Calu3 (cell line): ENCODE results near the gene TRAK1. TPM values are rescaled to one million over a fixed set of nuclear protein-coding genes. Genes with fewer than 3 reads are reported as not detected.

ENCODE experiments used
- BruUV-seq: library from RNA; stranded (reverse); fragments of 400-500 nt; replicated peaks from 2 replicates; lab custom pipeline; 2021; lab: Mats Ljungman, UMichigan
- CTCF ChIA-PET: fragments of 300-600 bp; sonication (Branson Sonifier 250); formaldehyde crosslinking; loops from one replicate; lab custom pipeline; 2022; ENCODE audit warnings: antibody characterized with exemption; lab: Charles Lee
- DNase-seq: peaks from one replicate; pipeline ENCODE4 v3.0.0; 2022
- H3K27ac Mint-ChIP-seq: one replicate; pipeline ENCODE4 v1.8.0; 2022; ENCODE audit warnings: mixed read lengths; ENCODE audit not compliant: unreplicated experiment
- H3K27me3 Mint-ChIP-seq: one replicate; pipeline ENCODE4 v1.8.0; 2022; ENCODE audit warnings: mixed read lengths; ENCODE audit not compliant: unreplicated experiment
- H3K36me3 Mint-ChIP-seq: one replicate; pipeline ENCODE4 v1.8.0; 2022; ENCODE audit warnings: mild to moderate bottlenecking, moderate library complexity, mixed read lengths; ENCODE audit not compliant: insufficient read depth, unreplicated experiment
- H3K4me1 Mint-ChIP-seq: one replicate; pipeline ENCODE4 v1.8.0; 2022; ENCODE audit warnings: mild to moderate bottlenecking, low read depth, mixed read lengths; ENCODE audit not compliant: unreplicated experiment
- H3K4me3 Mint-ChIP-seq: one replicate; pipeline ENCODE4 v1.8.0; 2022; ENCODE audit warnings: mild to moderate bottlenecking, low read depth, moderate library complexity, mixed read lengths; ENCODE audit not compliant: unreplicated experiment
- H3K9me3 Mint-ChIP-seq: one replicate; pipeline ENCODE4 v1.8.0; 2022; ENCODE audit warnings: low read depth, mixed read lengths; ENCODE audit not compliant: unreplicated experiment
- intact Hi-C: fragments of 100-400 bp; cut with micrococcal nuclease; formaldehyde crosslinking; loops from one replicate; pipeline ENCODE4 v1.10.0; 2022; ENCODE audit not compliant: unreplicated experiment
- total RNA-seq: library from RNA; stranded (reverse); gene quantifications from 2 replicates; pipeline ENCODE4 v1.2.3, GENCODE V29; 2022
- TF ChIP-seq, protein P1 (sequence below): fragments of 200-600 bp; IDR thresholded peaks from one replicate; pipeline ENCODE4 v1.8.0; 2022; ENCODE audit warnings: antibody characterized with exemption; ENCODE audit not compliant: unreplicated experiment

The TRAK1 gene
- total RNA-seq, 1 experiment from 2014 or later: 108 TPM

DNA sequence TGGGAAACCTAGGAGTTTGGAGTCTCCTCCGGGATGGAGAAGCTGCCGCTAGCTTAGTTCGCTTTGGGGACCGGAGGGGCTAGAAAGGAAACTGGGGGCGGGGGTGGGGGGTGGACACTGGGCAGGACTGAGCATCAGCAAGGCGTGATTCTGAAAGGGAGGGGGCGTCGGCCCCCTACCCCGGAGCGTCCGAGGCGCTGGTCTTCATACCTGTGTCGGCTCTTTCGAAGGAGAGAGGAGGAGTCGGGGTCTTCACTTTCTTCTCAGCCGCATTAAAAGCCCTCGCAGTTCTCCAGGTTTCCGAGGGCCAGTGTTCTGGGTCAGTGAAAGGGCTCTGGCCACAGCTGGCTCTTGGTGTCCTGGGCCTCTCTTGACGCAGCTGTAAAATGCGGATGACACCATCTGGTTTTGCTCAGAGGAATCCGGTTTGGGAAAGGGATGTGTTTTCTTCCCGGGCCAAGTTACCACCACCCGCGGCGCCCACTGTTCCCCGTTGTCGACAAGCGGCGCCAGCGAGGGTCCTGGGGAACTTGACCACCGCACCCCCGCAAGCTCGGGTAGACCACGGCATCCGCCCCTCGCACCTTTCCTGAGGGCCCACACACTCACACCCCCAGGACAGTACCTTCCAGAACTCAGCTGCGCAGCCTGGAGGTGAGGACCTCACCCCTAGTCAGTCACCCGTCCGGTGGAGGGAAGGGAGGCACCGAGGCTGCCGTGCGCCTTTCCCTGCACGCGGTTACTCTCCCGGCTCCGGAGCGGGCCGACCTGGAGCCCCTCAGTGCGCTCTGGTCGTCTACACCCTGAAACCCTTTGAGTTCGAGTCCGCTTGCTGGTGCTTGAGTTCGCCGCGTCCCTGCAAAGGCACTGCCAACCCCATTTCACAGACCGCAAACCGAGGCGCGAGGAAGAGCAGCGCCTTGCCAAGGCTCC, 174.2 kb downstream of the TRAK1 start:
- H3K27ac Mint-ChIP-seq: no peak overlapping the region
- no peaks in the 10 kb centered on the region for H3K36me3 Mint-ChIP-seq
- no peak overlapping the region for H3K4me3 Mint-ChIP-seq
- peaks cover 71% of the 10 kb centered on the region for H3K27me3 Mint-ChIP-seq
- no TSS peak for BruUV-seq
- DNase-seq: no peak
- no peaks in the 10 kb centered on the region for H3K9me3 Mint-ChIP-seq
- CTCF ChIA-PET: interaction anchor here (0.6 kb wide), 1 partner anchor 8 kb away, joined by 3 read pairs; no protein-coding TSS in a partner anchor
- intact Hi-C loops: no loop called here
- TF ChIP-seq, protein P1, sequence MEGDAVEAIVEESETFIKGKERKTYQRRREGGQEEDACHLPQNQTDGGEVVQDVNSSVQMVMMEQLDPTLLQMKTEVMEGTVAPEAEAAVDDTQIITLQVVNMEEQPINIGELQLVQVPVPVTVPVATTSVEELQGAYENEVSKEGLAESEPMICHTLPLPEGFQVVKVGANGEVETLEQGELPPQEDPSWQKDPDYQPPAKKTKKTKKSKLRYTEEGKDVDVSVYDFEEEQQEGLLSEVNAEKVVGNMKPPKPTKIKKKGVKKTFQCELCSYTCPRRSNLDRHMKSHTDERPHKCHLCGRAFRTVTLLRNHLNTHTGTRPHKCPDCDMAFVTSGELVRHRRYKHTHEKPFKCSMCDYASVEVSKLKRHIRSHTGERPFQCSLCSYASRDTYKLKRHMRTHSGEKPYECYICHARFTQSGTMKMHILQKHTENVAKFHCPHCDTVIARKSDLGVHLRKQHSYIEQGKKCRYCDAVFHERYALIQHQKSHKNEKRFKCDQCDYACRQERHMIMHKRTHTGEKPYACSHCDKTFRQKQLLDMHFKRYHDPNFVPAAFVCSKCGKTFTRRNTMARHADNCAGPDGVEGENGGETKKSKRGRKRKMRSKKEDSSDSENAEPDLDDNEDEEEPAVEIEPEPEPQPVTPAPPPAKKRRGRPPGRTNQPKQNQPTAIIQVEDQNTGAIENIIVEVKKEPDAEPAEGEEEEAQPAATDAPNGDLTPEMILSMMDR: no peak
- no peaks in the 10 kb centered on the region for H3K4me1 Mint-ChIP-seq

DNA sequence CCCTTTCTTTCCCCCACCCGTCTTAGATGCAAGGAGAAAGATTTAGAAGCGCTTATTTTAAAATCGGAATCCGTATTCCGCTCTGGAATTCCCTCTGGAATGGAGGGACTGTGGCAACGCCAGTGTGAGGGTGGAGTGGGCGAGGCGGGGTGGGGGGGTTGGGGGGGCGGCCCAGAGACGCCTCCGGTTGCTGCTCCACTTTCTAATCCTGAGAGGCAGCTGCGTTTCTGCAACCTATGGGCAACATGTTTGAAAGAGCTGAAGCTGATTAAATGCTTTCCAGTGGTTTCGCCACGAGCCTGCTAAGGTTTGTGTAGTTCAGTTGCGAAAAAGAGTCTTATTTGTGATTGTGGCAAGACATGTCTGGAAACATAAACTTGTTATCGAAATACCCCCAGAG, 174.9 kb downstream of the TRAK1 start, which contains the start of gene CCK:
TSS of gene CCK (minus strand) at position 101 of the 400 bp plus-strand sequence. CDS start 2,555 bp downstream, outside the sequence.
- Mint-ChIP-seq H3K9me3 (no peaks in the 10 kb centered on the region), H3K27ac (no peak within 1 kb of the TSS), H3K36me3 (no peaks in the 10 kb centered on the region), H3K4me1 (no peaks in the 10 kb centered on the region), H3K4me3 (no peak within 1 kb of the TSS), H3K27me3 (peaks cover 78% of the 10 kb centered on the region)
- CTCF ChIA-PET: interaction anchor here (0.7 kb wide), 2 partner anchors 8 to 12 kb away, joined by 4 to 6 read pairs; no protein-coding TSS in a partner anchor
- BruUV-seq: no TSS peak
- no peak for DNase-seq
- TF ChIP-seq, protein P1: no peak
- intact Hi-C loops: no loop called here

DNA sequence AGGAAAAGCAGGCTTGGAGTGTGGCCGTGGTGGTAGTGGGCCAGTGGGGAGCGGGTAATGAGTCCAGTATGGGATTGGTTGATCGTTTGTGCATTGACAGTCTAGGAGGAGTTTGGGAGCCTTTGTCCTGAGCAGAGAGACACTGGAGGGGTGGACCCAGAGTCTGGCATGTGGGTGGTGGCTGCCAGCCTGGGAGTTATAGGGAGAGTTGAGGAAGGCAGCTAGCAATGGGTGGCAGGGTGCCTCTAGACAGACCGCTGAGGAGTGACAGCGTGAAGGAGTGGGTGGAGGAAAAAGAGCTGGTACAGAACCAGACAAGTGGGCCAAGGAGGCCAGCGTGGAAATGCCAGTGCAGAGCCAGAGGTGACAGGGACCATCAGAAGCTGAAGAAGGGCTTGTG, 176.7 kb downstream of the TRAK1 start:
- TF ChIP-seq, protein P1: no peak
- Mint-ChIP-seq H3K4me1 (no peaks in the 10 kb centered on the region), H3K36me3 (no peaks in the 10 kb centered on the region), H3K27me3 (peaks cover 88% of the 10 kb centered on the region), H3K4me3 (no peak overlapping the region), H3K27ac (no peak overlapping the region), H3K9me3 (no peaks in the 10 kb centered on the region)
- DNase-seq: no peak
- CTCF ChIA-PET: interaction anchor here (0.6 kb wide), 1 partner anchor 16 kb away, joined by 4 read pairs; no protein-coding TSS in a partner anchor
- BruUV-seq: no TSS peak
- intact Hi-C loops: no loop called here

DNA sequence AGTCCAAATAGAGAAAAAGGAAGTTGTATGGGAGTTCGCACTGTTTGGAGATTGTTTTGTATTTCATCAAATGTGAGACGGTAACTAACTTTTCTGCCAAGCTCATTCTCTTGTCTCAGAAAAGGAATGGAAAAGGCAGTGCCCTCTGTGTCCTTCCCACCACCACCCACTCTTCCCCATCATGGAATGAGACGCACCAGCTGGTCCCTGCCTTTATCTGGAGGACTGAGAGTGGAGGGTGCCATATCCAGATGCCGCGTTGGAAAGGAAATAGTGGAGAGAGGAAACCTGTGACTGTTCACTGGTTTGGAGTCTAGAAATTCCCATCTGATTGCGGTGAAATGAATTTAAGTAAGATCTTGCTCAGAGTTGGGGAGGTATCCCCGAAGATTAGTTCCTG, 178.5 kb downstream of the TRAK1 start:
- H3K9me3 Mint-ChIP-seq: no peaks in the 10 kb centered on the region
- TF ChIP-seq, protein P1: no peak
- H3K4me3 Mint-ChIP-seq: no peak overlapping the region
- DNase-seq: no peak
- intact Hi-C loops: no loop called here
- no TSS peak for BruUV-seq
- CTCF ChIA-PET: no interaction called here
- H3K4me1 Mint-ChIP-seq: no peaks in the 10 kb centered on the region
- H3K27ac Mint-ChIP-seq: no peak overlapping the region
- H3K36me3 Mint-ChIP-seq: no peaks in the 10 kb centered on the region
- peaks cover 78% of the 10 kb centered on the region for H3K27me3 Mint-ChIP-seq
